Smooth muscle cell (in vitro differentiated cells): Measurements from ENCODE around the gene AURKA. TPM values are rescaled to one million over a fixed set of nuclear protein-coding genes. Genes with fewer than 3 reads are reported as not detected.
A peak's percentile ranks its signal among the peaks of the same experiment; 100 is the strongest.
"Not testable (repeated sequence)": the region's sequence is repeated elsewhere in the genome, so short reads cannot be mapped to it uniquely, and the experiment has no call there.

Source experiments
- DNase-seq: peaks from one replicate; lab custom pipeline; 2025; ENCODE audit not compliant: unreplicated experiment; lab: John Stamatoyannopoulos, UW
- H2AFZ ChIP-seq: fragments of 200-600 bp; sonication (generic); 2 replicates; pipeline ENCODE4 v1.6.0; 2016; ENCODE audit warnings: antibody characterized with exemption, low read depth, mild to moderate bottlenecking
- H3F3A ChIP-seq: fragments of 200-600 bp; sonication (generic); 2 replicates; pipeline ENCODE4 v1.6.0; 2017; ENCODE audit warnings: antibody characterized with exemption, low read depth
- H3K27ac ChIP-seq: fragments of 200-600 bp; sonication (generic); 2 replicates; pipeline ENCODE4 v1.5.1; 2016; ENCODE audit warnings: low read depth, mild to moderate bottlenecking
- H3K27me3 ChIP-seq: fragments of 200-600 bp; sonication (generic); 2 replicates; pipeline ENCODE4 v1.6.1; 2016; ENCODE audit warnings: low read depth, mild to moderate bottlenecking
- H3K36me3 ChIP-seq: fragments of 200-600 bp; sonication (generic); 2 replicates; pipeline ENCODE4 v1.5.1; 2016; ENCODE audit warnings: low read depth
- H3K4me1 ChIP-seq: fragments of 200-600 bp; sonication (generic); 2 replicates; pipeline ENCODE4 v1.5.1; 2016; ENCODE audit warnings: low read depth
- H3K4me2 ChIP-seq: fragments of 200-600 bp; sonication (generic); 2 replicates; pipeline ENCODE4 v1.6.0; 2016; ENCODE audit warnings: mild to moderate bottlenecking
- H3K4me3 ChIP-seq: fragments of 200-600 bp; sonication (generic); 2 replicates; pipeline ENCODE4 v1.5.1; 2016; ENCODE audit warnings: mild to moderate bottlenecking
- H3K79me2 ChIP-seq: fragments of 200-600 bp; sonication (generic); 2 replicates; pipeline ENCODE4 v1.6.0; 2016; ENCODE audit warnings: low read depth, mild to moderate bottlenecking
- H3K9ac ChIP-seq: fragments of 200-600 bp; sonication (generic); 2 replicates; pipeline ENCODE4 v1.6.0; 2016; ENCODE audit warnings: low read depth
- H3K9me3 ChIP-seq: fragments of 200-600 bp; sonication (generic); replicated peaks from 2 replicates; pipeline ENCODE4 v1.5.1; 2016; ENCODE audit warnings: low read depth
- H4K20me1 ChIP-seq: fragments of 200-600 bp; sonication (generic); 2 replicates; pipeline ENCODE4 v1.6.0; 2016; ENCODE audit warnings: low read depth
- CTCF ChIP-seq: fragments of 200-600 bp; sonication (generic); IDR thresholded peaks from 2 replicates; pipeline ENCODE4 v1.5.1; 2017; ENCODE audit warnings: borderline replicate concordance, mild to moderate bottlenecking, antibody characterized with exemption; ENCODE audit not compliant: insufficient read depth, poor library complexity, severe bottlenecking
- WGBS: methylation state at CpG from one replicate; pipeline ENCODE4 v1.1.7; 2016; ENCODE audit warnings: low lambda C conversion rate; 5-methylcytosine and 5-hydroxymethylcytosine counted together
- polyA plus RNA-seq: library from polyadenylated mRNA; unstranded; fragments of >200 nt; fragmentation: Nextera tagmentation; extraction: Ambion mirVana; gene quantifications from 2 replicates; pipeline ENCODE4 v1.2.1, GENCODE V29; 2016
- total RNA-seq: library from RNA; depleted of rRNA; stranded (reverse); fragments of >200 nt; gene quantifications from 2 replicates; pipeline ENCODE4 v1.2.3, GENCODE V29; 2014

Gene AURKA
- total and polyA plus RNA-seq, 2 experiments from 2014 or later, result 12.7 to 13.9 TPM

DNA sequence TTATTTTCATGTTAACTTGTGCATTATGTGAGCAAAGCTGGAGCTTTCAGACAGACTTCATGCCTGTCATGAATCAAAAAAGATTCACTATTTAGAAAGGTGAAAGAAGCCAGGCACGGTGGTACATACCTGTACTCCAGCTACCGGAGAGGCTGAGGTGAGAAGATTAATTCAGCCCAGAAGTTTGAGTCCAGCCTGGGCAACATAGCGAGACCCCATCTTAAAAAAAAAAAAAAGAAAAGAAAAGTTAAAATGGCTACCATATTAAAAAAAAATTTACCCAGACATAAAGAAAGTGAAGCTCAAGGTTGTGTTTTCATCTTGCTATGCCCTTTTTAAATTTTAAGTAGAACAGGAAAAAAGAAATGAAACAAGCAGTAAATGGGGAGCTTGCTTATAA is 20.9 kb upstream of the AURKA start:
- DNase-seq, result no peak
- Histone ChIP-seq H3F3A (no peaks in the 10 kb centered on the region), H3K4me1 (no peaks in the 10 kb centered on the region), H3K9me3 (no peaks in the 10 kb centered on the region), H3K79me2 (no peaks in the 10 kb centered on the region), H3K4me3 (no peak overlapping the region), H3K9ac (no peak overlapping the region), H2AFZ (no peak overlapping the region), H3K36me3 (no peaks in the 10 kb centered on the region), H3K4me2 (no peak overlapping the region), H3K27me3 (no peaks in the 10 kb centered on the region), H3K27ac (no peak overlapping the region), H4K20me1 (no peaks in the 10 kb centered on the region)
- no peak for TF ChIP-seq CTCF
- 97% methylated on average over 3 of the region's 3 CpGs for WGBS

- no peak overlapping the region for H2AFZ ChIP-seq
- no peak overlapping the region for H3K9ac ChIP-seq
- H3F3A ChIP-seq, result no peaks in the 10 kb centered on the region
- no peak for DNase-seq
- no peaks in the 10 kb centered on the region for H3K27me3 ChIP-seq
- no peak for TF ChIP-seq CTCF
- no peak overlapping the region for H3K4me3 ChIP-seq
- no peaks in the 10 kb centered on the region for H3K36me3 ChIP-seq
- H3K9me3 ChIP-seq, result no peaks in the 10 kb centered on the region
- no peaks in the 10 kb centered on the region for H3K4me1 ChIP-seq
- H3K79me2 ChIP-seq, result no peaks in the 10 kb centered on the region
- no peaks in the 10 kb centered on the region for H4K20me1 ChIP-seq
- peak overlapping the region; percentile 49 for H3K27ac ChIP-seq
- peak overlapping the region; percentile 66 for H3K4me2 ChIP-seq
- WGBS, result 93% methylated on average over 7 of the region's 7 CpGs
Observed at GRCh38 chr20:56412473-56412790, 20.4 kb upstream of the AURKA start.

GRCh38 chr20:56411759-56412472 is 19.9 kb upstream of the AURKA start, which contains the start of gene CASS4:
Gene CASS4, plus strand, starts transcription at chr20:56412260. Its CDS starts 199 bp downstream, at chr20:56412459.
- DNase-seq, result no peak
- Histone ChIP-seq H2AFZ (no peak within 1 kb of the TSS), H3K9me3 (no peaks in the 10 kb centered on the region), H3K79me2 (no peaks in the 10 kb centered on the region), H3F3A (no peaks in the 10 kb centered on the region), H3K9ac (no peak within 1 kb of the TSS), H3K27ac (peak within 1 kb of the TSS; percentile 49), H4K20me1 (no peaks in the 10 kb centered on the region), H3K36me3 (no peaks in the 10 kb centered on the region), H3K4me3 (no peak within 1 kb of the TSS), H3K27me3 (no peaks in the 10 kb centered on the region), H3K4me2 (peak within 1 kb of the TSS; percentile 66), H3K4me1 (no peaks in the 10 kb centered on the region)
- no peak for TF ChIP-seq CTCF
- 52% methylated on average over 10 of the region's 10 CpGs for WGBS

DNA sequence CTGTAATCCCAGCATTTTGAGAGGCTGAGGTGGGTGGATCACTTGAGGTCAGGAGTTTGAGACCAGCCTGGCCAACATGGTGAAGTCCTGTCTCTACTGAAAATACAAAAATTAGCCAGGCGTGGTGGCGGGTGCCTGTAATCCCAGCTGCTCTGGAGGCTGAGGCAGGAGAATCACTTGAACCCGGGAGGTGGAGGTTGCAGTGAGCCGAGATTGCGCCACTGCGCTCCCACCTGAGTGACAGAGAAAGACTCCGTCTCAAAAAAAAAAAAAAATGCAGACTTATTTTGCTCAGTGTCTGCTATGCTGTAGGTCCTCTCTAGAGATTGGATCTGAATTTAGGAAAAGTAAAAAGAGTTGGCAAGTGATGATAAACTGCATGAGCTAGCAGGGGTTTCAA is 19.3 kb upstream of the AURKA start:
- not testable (repeated sequence) for H3K4me3 ChIP-seq, H3K9ac ChIP-seq
- WGBS, result 97% methylated on average over 7 of the region's 7 CpGs

More for the DNA sequence above, 19.3 kb upstream of the AURKA start:
- H3F3A ChIP-seq, H3K4me1 ChIP-seq, H3K9me3 ChIP-seq, H3K36me3 ChIP-seq, DNase-seq, H4K20me1 ChIP-seq, H3K79me2 ChIP-seq, H3K27me3 ChIP-seq, H2AFZ ChIP-seq: not testable (repeated sequence)
- Histone ChIP-seq H3K4me2 (peak overlapping the region; percentile 66), H3K27ac (peak overlapping the region; percentile 49)
